ENCODE data around the gene GABPA. TPM values are rescaled to one million over a fixed set of nuclear protein-coding genes. Genes with fewer than 3 reads are reported as not detected.

The GABPA gene
- total RNA-seq, 1 donor from 2014 or later, result 15.5 TPM

GRCh38 chr21:25750085-25750484, 15.3 kb downstream of the GABPA start:
- intact Hi-C loops (cut with micrococcal nuclease), result no loop called here
- Histone ChIP-seq H3K36me3 (peaks cover 72% of the 10 kb centered on the region), H3K27me3 (ENCODE audit: low read depth) (no peaks in the 10 kb centered on the region), H3K9me3 (replicated peaks) (no peaks in the 10 kb centered on the region), H3K4me3 (no peak overlapping the region), H3K27ac (replicated peaks) (no peak overlapping the region), H3K4me1 (no peaks in the 10 kb centered on the region)
- no peak for TF ChIP-seq CTCF (IDR thresholded peaks at IDR 0.05; ENCODE audit: borderline replicate concordance)
- no peak for DNase-seq

- intact Hi-C loops (cut with micrococcal nuclease), result no loop called here
- Histone ChIP-seq H3K36me3 (peaks cover 48% of the 10 kb centered on the region), H3K9me3 (replicated peaks) (no peaks in the 10 kb centered on the region), H3K4me1 (peaks cover 8% of the 10 kb centered on the region), H3K27ac (replicated peaks) (no peak overlapping the region), H3K27me3 (ENCODE audit: low read depth) (no peaks in the 10 kb centered on the region), H3K4me3 (no peak overlapping the region)
- TF ChIP-seq CTCF (IDR thresholded peaks at IDR 0.05; ENCODE audit: borderline replicate concordance), result no peak
- no peak for DNase-seq
Measured at GRCh38 chr21:25752416-25752815, 17.6 kb downstream of the GABPA start.

GRCh38 chr21:25756190-25756932, 21.6 kb downstream of the GABPA start:
- DNase-seq, result no peak
- Histone ChIP-seq H3K4me1 (peaks cover 14% of the 10 kb centered on the region), H3K27me3 (ENCODE audit: low read depth) (no peaks in the 10 kb centered on the region), H3K36me3 (peaks cover 55% of the 10 kb centered on the region), H3K4me3 (peak overlapping the region; percentile 36), H3K27ac (replicated peaks) (peak overlapping the region; percentile 54), H3K9me3 (replicated peaks) (no peaks in the 10 kb centered on the region)
- no peak for TF ChIP-seq CTCF (IDR thresholded peaks at IDR 0.05; ENCODE audit: borderline replicate concordance)
- intact Hi-C loops (cut with micrococcal nuclease), result no loop called here

GRCh38 chr21:25757531-25757930, 22.8 kb downstream of the GABPA start:
- Histone ChIP-seq H3K27ac (replicated peaks) (peak overlapping the region; percentile 54), H3K4me1 (peaks cover 14% of the 10 kb centered on the region), H3K36me3 (peaks cover 61% of the 10 kb centered on the region), H3K9me3 (replicated peaks) (no peaks in the 10 kb centered on the region), H3K27me3 (ENCODE audit: low read depth) (no peaks in the 10 kb centered on the region), H3K4me3 (peak overlapping the region; percentile 36)
- no peak for DNase-seq
- intact Hi-C loops (cut with micrococcal nuclease), result no loop called here
- no peak for TF ChIP-seq CTCF (IDR thresholded peaks at IDR 0.05; ENCODE audit: borderline replicate concordance)

GRCh38 chr21:25759573-25759972, 24.8 kb downstream of the GABPA start:
- Histone ChIP-seq H3K36me3 (peaks cover 66% of the 10 kb centered on the region), H3K27ac (replicated peaks) (no peak overlapping the region), H3K4me1 (peaks cover 14% of the 10 kb centered on the region), H3K9me3 (replicated peaks) (no peaks in the 10 kb centered on the region), H3K27me3 (ENCODE audit: low read depth) (no peaks in the 10 kb centered on the region), H3K4me3 (no peak overlapping the region)
- DNase-seq, result no peak
- TF ChIP-seq CTCF (IDR thresholded peaks at IDR 0.05; ENCODE audit: borderline replicate concordance), result no peak
- intact Hi-C loops (cut with micrococcal nuclease), result no loop called here

Measured in left ventricle myocardium inferior (tissue), 1 donor.